ENCODE results near the gene SPATA6L. TPM values are rescaled to one million over a fixed set of nuclear protein-coding genes. Genes with fewer than 3 reads are reported as not detected.
"Not testable (repeated sequence)": the region's sequence is repeated elsewhere in the genome, so short reads cannot be mapped to it uniquely, and the experiment has no call there.

The SPATA6L gene
- total and polyA plus RNA-seq, 2 of the 4 experiments (the other 2 are of a cell fraction) = 0.18 to 0.84 TPM

GRCh38 chr9:4656196-4656595 is 10.1 kb downstream of the SPATA6L start:
- WGBS, 2 experiments (ENCODE audit: extremely low coverage in 2 of 2, insufficient read length in 1 of 2) = no CpG with 5 or more reads among the region's 3 CpGs
- H3K14ac ChIP-seq (replicated peaks; ENCODE audit: low read depth, low read length); dilution Hi-C loops (cut with HindIII; ENCODE audit: low sequenced_read_pairs, unreplicated experiment): not testable (repeated sequence)

More at GRCh38 chr9:4656196-4656595, 10.1 kb downstream of the SPATA6L start:
- H3K27me3 ChIP-seq (ENCODE audit: control insufficient read depth, insufficient read depth, low read length); H3K79me1 ChIP-seq (ENCODE audit: low read depth in 1 of 2, low read length in 2 of 2); H3K18ac ChIP-seq (ENCODE audit: low read depth, low read length); H2BK120ac ChIP-seq (ENCODE audit: low read depth, low read length); H3K36me3 ChIP-seq (ENCODE audit: control insufficient read depth, insufficient read depth, low read length); H2BK20ac ChIP-seq (ENCODE audit: low read depth, low read length); H4K5ac ChIP-seq (ENCODE audit: low read depth, low read length); H3K4me2 ChIP-seq (ENCODE audit: low read depth, low read length); POLR2A ChIA-PET (ENCODE audit: unreplicated experiment); DNase-seq; H3K9ac ChIP-seq (ENCODE audit: low read depth, low read length); H4K91ac ChIP-seq (ENCODE audit: insufficient read depth, low read depth, low read length); H3K27ac ChIP-seq (ENCODE audit: insufficient read depth, low read length); H3K9me1 ChIP-seq (ENCODE audit: insufficient read depth, low read length); H3K4me1 ChIP-seq (ENCODE audit: control insufficient read depth, insufficient read depth, low read length); intact Hi-C loops (cut with micrococcal nuclease); H2AK9ac ChIP-seq (replicated peaks; ENCODE audit: low read depth, low read length, poor library complexity); H4K20me1 ChIP-seq (ENCODE audit: insufficient read depth, low read length); BruUV-seq (replicated peaks); H3K4me3 ChIP-seq (ENCODE audit: insufficient read depth, low read depth, low read length); H4K8ac ChIP-seq (ENCODE audit: low read depth in 2 of 2, low read length in 2 of 2); H3K4ac ChIP-seq (ENCODE audit: low read depth, low read length); ATAC-seq (ENCODE audit: low read depth); H3K23ac ChIP-seq (ENCODE audit: low read depth, low read length); H3K9me3 ChIP-seq (ENCODE audit: control insufficient read depth, insufficient read depth, low read length); H2AFZ ChIP-seq (replicated peaks; ENCODE audit: low read length, poor library complexity); H3K56ac ChIP-seq (ENCODE audit: extremely low read depth, insufficient read depth, low read length); H2BK5ac ChIP-seq (ENCODE audit: low read depth, low read length, poor library complexity, severe bottlenecking); H2AK5ac ChIP-seq (ENCODE audit: low read depth, low read length); H2BK15ac ChIP-seq (ENCODE audit: low read depth, low read length): not testable (repeated sequence)
- CTCF ChIA-PET = interaction anchor here (0.6 to 0.7 kb wide), 2 partner anchors 12 to 733 kb away, joined by 3 to 4 read pairs; no protein-coding TSS in a partner anchor
- in situ Hi-C loops (cut with MboI; ENCODE audit: low sequenced_read_pairs) = loop anchor here (10.0 kb wide), 1 partner anchor 261 kb away; no protein-coding TSS in a partner anchor
